T-helper 17 cell (primary cell): ENCODE results near the gene CLCN4. TPM values are rescaled to one million over a fixed set of nuclear protein-coding genes. Genes with fewer than 3 reads are reported as not detected.

Source experiments
- ATAC-seq: fragments of 150-1000 bp; cut with Tn5 transposase; 2 replicates; pipeline ENCODE4 v1.10.0; 2021; ENCODE audit warnings: mild to moderate bottlenecking, moderate library complexity
- DNase-seq, 3 donors: peaks; one replicate each; pipeline versions ENCODE4 v3.0.0 to v3.0.0-alpha.2; 2020 to 2021
- H3K9me3 ChIP-seq: one replicate; pipeline ENCODE4 v1.7.0; 2013; ENCODE audit warnings: low read length, mild to moderate bottlenecking; ENCODE audit not compliant: control insufficient read depth, poor library complexity, severe bottlenecking
- H3K27ac Mint-ChIP-seq: one replicate; pipeline ENCODE4 v1.8.0; 2022; ENCODE audit warnings: mild to moderate bottlenecking, moderate library complexity, mixed read lengths
- H3K27me3 Mint-ChIP-seq: one replicate; pipeline ENCODE4 v1.8.0; 2022; ENCODE audit warnings: mixed read lengths
- H3K36me3 Mint-ChIP-seq: one replicate; pipeline ENCODE4 v1.8.0; 2022; ENCODE audit warnings: low read depth, mixed read lengths
- H3K4me1 Mint-ChIP-seq: one replicate; pipeline ENCODE4 v1.8.0; 2022; ENCODE audit warnings: mild to moderate bottlenecking, mixed read lengths
- H3K4me3 Mint-ChIP-seq: one replicate; pipeline ENCODE4 v1.8.0; 2022; ENCODE audit warnings: mild to moderate bottlenecking, moderate library complexity, mixed read lengths
- total RNA-seq, 4 donors: library from RNA in 2 of 4; stranded (reverse) in 2 of 4; gene quantifications; one replicate each; pipeline ENCODE4 v1.2.3 and lab custom pipeline; 2022 to 2026

Gene CLCN4
- total RNA-seq, 2 donors from 2014 or later = 0.37 to 3.3 TPM

GRCh38 chrX:10223276-10223675 lies 66.5 kb downstream of the CLCN4 start:
- no peaks in the 10 kb centered on the region for H3K4me1 Mint-ChIP-seq
- H3K4me3 Mint-ChIP-seq = no peak overlapping the region
- ATAC-seq = no peak
- H3K9me3 ChIP-seq = no peaks in the 10 kb centered on the region
- DNase-seq = no peak
- no peaks in the 10 kb centered on the region for H3K27me3 Mint-ChIP-seq
- no peak overlapping the region for H3K27ac Mint-ChIP-seq
- H3K36me3 Mint-ChIP-seq = no peaks in the 10 kb centered on the region

GRCh38 chrX:10223781-10224180 lies 67.0 kb downstream of the CLCN4 start:
- Mint-ChIP-seq H3K27ac (no peak overlapping the region), H3K4me1 (no peaks in the 10 kb centered on the region), H3K36me3 (no peaks in the 10 kb centered on the region), H3K4me3 (no peak overlapping the region), H3K27me3 (no peaks in the 10 kb centered on the region)
- no peak for DNase-seq
- no peak for ATAC-seq
- H3K9me3 ChIP-seq = no peaks in the 10 kb centered on the region

DNA sequence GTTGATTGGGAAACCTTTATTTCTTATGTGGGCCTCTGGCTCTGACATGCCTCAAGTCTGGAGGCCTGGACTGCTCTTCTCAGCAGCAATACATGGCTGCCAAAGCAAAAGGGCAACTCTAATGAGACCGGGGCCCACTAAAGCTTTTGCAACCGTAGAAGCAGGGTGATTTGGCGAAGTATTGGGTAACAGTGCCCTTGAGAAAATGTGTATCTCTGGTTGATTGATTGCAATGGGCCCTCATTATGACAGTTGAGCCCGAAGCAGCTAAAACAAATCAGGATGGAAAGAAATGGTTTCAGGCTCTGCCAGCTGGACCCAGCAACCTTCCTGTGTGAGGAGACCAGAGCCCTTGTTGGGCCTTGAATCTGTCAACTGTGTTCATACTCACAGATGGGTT lies 73.4 kb downstream of the CLCN4 start:
- Mint-ChIP-seq H3K27ac (no peak overlapping the region), H3K36me3 (no peaks in the 10 kb centered on the region), H3K27me3 (no peaks in the 10 kb centered on the region), H3K4me3 (no peak overlapping the region), H3K4me1 (no peaks in the 10 kb centered on the region)
- ATAC-seq (no peak), DNase-seq (no peak)
- H3K9me3 ChIP-seq = no peaks in the 10 kb centered on the region

DNA sequence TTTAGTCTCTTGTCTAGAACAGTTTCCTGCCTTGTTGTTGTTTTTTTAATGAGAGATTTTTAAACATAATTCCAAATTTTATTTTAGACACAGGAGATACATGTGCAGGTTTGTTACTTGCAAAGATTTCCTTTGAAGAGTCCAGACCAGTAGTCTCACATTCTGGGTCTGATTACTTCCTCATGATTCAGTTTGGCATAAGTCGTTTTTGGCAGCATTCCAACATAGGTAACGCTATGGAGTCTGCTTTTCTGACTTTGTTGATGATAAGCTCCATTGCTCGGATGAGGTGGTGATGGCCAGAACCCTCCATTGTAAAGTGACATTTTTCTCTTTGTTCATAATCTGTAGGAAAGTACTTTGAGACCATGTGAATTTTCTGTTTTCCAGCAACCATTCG lies 74.7 kb downstream of the CLCN4 start:
- DNase-seq (no peak), ATAC-seq (no peak)
- Mint-ChIP-seq H3K27me3 (no peaks in the 10 kb centered on the region), H3K4me3 (no peak overlapping the region), H3K27ac (no peak overlapping the region), H3K4me1 (no peaks in the 10 kb centered on the region), H3K36me3 (no peaks in the 10 kb centered on the region)
- H3K9me3 ChIP-seq = no peaks in the 10 kb centered on the region

GRCh38 chrX:10233173-10233572 lies 76.4 kb downstream of the CLCN4 start:
- no peaks in the 10 kb centered on the region for H3K36me3 Mint-ChIP-seq
- DNase-seq (no peak), ATAC-seq (no peak)
- no peaks in the 10 kb centered on the region for H3K4me1 Mint-ChIP-seq
- H3K9me3 ChIP-seq = no peaks in the 10 kb centered on the region
- no peak overlapping the region for H3K27ac Mint-ChIP-seq
- H3K4me3 Mint-ChIP-seq = no peak overlapping the region
- no peaks in the 10 kb centered on the region for H3K27me3 Mint-ChIP-seq

DNA sequence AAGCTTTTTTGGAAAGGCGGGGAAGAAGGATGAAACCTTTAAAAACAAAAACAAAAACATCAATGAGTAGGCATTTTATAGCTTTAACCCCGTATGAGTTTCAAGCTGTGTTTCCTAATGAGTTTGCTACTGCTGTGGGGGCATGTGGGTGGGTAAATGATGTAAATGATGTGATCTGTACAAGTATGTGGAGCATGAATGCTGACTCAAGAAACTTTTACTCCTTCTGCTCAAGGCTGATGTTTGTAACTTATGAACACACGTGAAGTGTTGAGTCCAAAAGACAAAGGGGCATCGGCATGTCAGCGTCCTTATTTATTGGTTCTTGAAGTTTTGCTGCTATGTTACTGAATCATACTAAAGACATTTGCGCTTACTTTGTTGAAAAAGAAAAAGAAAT lies 76.9 kb downstream of the CLCN4 start:
- Mint-ChIP-seq H3K27me3 (no peaks in the 10 kb centered on the region), H3K4me3 (no peak overlapping the region), H3K4me1 (no peaks in the 10 kb centered on the region), H3K36me3 (no peaks in the 10 kb centered on the region), H3K27ac (no peak overlapping the region)
- H3K9me3 ChIP-seq = no peaks in the 10 kb centered on the region
- DNase-seq (no peak), ATAC-seq (no peak)

GRCh38 chrX:10235851-10236250 lies 79.1 kb downstream of the CLCN4 start:
- Mint-ChIP-seq H3K4me3 (no peak overlapping the region), H3K4me1 (no peaks in the 10 kb centered on the region), H3K36me3 (no peaks in the 10 kb centered on the region), H3K27me3 (no peaks in the 10 kb centered on the region), H3K27ac (no peak overlapping the region)
- DNase-seq (no peak), ATAC-seq (no peak)
- H3K9me3 ChIP-seq = no peaks in the 10 kb centered on the region

DNA sequence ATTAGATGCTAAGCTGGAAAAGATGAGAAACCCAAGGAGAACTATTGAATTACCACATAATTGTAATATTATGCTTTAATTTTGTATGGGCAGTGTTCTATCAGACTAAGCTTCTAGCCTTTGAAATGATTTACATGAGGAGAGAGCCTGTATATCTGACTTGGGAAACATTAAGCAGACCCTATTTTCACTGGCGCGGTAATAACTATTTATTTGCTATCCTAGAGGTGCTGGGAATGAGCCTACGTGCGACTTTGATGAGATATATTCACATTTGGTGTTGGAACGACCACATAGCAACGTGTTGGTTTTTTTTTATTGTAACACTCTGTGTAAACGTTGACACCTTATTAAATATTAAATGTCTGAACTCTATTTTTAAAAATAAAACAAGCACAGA lies 80.5 kb downstream of the CLCN4 start:
- no peak for DNase-seq
- H3K27me3 Mint-ChIP-seq = no peaks in the 10 kb centered on the region
- H3K4me1 Mint-ChIP-seq = no peaks in the 10 kb centered on the region
- H3K27ac Mint-ChIP-seq = no peak overlapping the region
- ATAC-seq = no peak
- no peaks in the 10 kb centered on the region for H3K36me3 Mint-ChIP-seq
- no peaks in the 10 kb centered on the region for H3K9me3 ChIP-seq
- H3K4me3 Mint-ChIP-seq = no peak overlapping the region

- no peak for ATAC-seq
- no peak overlapping the region for H3K4me3 Mint-ChIP-seq
- H3K27me3 Mint-ChIP-seq = no peaks in the 10 kb centered on the region
- DNase-seq = no peak
- H3K27ac Mint-ChIP-seq = no peak overlapping the region
- H3K36me3 Mint-ChIP-seq = no peaks in the 10 kb centered on the region
- no peaks in the 10 kb centered on the region for H3K4me1 Mint-ChIP-seq
- no peaks in the 10 kb centered on the region for H3K9me3 ChIP-seq
These were observed 82.9 kb downstream of the CLCN4 start for GRCh38 chrX:10239611-10240064.

DNA sequence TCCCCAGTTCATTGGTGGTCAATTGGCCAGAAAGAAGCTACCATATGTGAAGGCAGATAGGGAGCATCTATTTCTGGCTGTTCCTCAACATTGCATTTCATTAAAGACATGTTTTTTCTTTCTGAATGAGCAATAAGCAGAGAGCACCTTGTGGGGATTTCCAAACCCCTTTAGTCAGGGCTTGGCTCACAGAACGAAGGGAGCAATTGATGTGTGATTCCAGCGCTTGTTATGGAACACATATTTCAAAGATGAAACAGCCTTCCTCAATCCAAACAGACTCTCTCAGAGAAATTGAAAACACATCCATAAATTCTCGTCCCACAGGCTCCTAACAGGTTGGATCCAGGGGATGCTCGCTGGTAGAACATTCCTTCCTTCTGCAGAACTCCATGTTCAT lies 84.1 kb downstream of the CLCN4 start:
- Mint-ChIP-seq H3K4me1 (no peaks in the 10 kb centered on the region), H3K36me3 (no peaks in the 10 kb centered on the region), H3K27me3 (no peaks in the 10 kb centered on the region), H3K27ac (no peak overlapping the region), H3K4me3 (no peak overlapping the region)
- no peak for ATAC-seq
- DNase-seq = no peak
- no peaks in the 10 kb centered on the region for H3K9me3 ChIP-seq

DNA sequence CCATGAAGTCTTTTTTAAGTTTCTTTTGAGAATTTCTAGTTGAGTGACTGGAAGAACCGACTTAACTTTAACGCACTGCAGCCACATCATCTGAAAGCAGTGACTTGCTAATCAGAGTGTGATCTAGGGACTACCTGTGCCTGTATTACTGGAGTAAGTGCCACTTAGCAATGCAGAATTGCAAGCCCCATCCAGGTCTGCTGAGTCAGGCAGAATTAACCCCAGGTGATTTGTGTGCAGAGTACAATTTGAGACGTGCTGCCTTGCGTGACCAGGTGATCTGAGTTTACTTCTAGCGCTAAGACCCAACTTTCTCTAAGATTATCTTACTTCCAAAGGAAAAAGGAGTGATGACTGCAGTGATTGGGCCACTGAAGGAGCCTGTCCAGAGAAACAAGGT lies 85.3 kb downstream of the CLCN4 start:
- Mint-ChIP-seq H3K27me3 (no peaks in the 10 kb centered on the region), H3K4me1 (no peaks in the 10 kb centered on the region), H3K27ac (no peak overlapping the region)

DNA sequence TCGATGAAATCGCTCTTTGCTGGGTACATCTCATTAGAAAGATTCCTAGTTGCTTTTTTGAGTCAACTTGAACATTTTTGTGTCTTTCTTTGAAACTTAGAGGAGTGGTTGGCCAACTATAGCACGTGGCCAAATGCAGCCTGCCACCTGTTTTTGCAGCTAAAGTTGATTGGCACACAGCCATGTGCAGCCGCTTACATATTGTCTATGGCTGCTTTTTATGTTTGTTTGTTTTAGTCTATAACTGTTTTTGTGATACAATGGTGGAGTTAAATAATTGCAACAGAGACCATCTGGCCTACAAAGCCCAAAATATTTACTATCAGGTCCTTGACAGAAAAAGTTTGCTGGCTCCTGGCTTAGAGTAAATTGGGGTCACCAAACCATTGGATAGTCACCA lies 86.3 kb downstream of the CLCN4 start:
- Mint-ChIP-seq H3K4me3 (no peak overlapping the region), H3K27ac (no peak overlapping the region), H3K27me3 (no peaks in the 10 kb centered on the region), H3K36me3 (no peaks in the 10 kb centered on the region), H3K4me1 (no peaks in the 10 kb centered on the region)
- DNase-seq (no peak), ATAC-seq (no peak)
- no peaks in the 10 kb centered on the region for H3K9me3 ChIP-seq

More for the DNA sequence above, 85.3 kb downstream of the CLCN4 start:
- H3K9me3 ChIP-seq = no peaks in the 10 kb centered on the region
- DNase-seq (no peak), ATAC-seq (no peak)
- H3K4me3 Mint-ChIP-seq = no peak overlapping the region
- no peaks in the 10 kb centered on the region for H3K36me3 Mint-ChIP-seq

DNA sequence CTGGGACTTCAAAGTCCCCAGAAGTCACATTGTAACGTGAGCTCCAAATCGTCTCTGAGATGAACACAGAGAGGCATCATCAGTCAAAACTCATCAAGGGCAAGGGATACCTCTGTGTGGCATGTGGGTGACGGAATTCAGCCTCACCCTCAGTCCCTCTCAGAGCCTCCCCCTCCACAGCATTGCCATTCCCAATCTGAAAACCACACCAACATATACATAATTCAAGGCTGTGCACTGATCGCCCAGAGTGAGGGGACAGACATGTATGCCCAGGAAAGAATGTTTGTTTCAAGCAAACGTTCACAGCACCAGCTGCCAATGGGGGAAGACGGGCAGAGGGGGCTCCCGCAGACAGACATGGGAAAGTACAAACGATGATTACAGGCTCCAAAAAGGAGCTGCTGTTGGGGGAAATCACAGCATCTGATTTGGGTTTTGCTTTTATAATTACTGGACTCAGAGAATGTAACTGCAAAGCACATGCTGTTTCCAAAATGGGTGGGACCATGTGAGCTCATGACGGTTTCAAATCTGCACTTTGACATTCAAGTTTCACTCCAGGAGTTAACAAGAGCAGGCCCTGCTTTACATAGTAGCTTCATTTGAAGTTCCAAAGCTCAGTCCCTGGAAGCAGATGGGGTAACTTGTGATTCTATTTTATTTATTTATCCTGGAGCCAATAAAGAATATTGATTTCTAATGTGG lies 88.3 kb downstream of the CLCN4 start:
- no peaks in the 10 kb centered on the region for H3K27me3 Mint-ChIP-seq
- H3K4me1 Mint-ChIP-seq = no peaks in the 10 kb centered on the region
- no peak overlapping the region for H3K27ac Mint-ChIP-seq
- DNase-seq (no peak), ATAC-seq (no peak)
- H3K4me3 Mint-ChIP-seq = no peak overlapping the region
- no peaks in the 10 kb centered on the region for H3K9me3 ChIP-seq
- H3K36me3 Mint-ChIP-seq = no peaks in the 10 kb centered on the region

GRCh38 chrX:10245886-10246285 lies 89.1 kb downstream of the CLCN4 start:
- ATAC-seq (no peak), DNase-seq (no peak)
- no peaks in the 10 kb centered on the region for H3K9me3 ChIP-seq
- Mint-ChIP-seq H3K4me1 (no peaks in the 10 kb centered on the region), H3K27me3 (no peaks in the 10 kb centered on the region), H3K36me3 (no peaks in the 10 kb centered on the region), H3K27ac (no peak overlapping the region), H3K4me3 (no peak overlapping the region)
